Heart left ventricle (tissue), 16 donors: ENCODE data around the gene SAP30L. TPM values are rescaled to one million over a fixed set of nuclear protein-coding genes. Genes with fewer than 3 reads are reported as not detected.

Experiments used
- ATAC-seq, 4 donors: fragments of 200-7000 bp; cut with Tn5 transposase; one replicate each; pipeline ENCODE4 v1.9.1; 2020 to 2022; ENCODE audit warnings: moderate library complexity in 4 of 4, mild to moderate bottlenecking in 3 of 4, moderate number of reproducible peaks in 1 of 4
- DNase-seq, 5 donors: peaks; one replicate each; pipeline ENCODE4 v3.0.0-alpha.2; 2020
- H3K27ac ChIP-seq, 12 donors: fragments of 200-600 bp; sonication (generic) in 4 of 12; one replicate each; pipeline versions ENCODE4 v1.5.0 to v1.8.0; 2016 to 2022; ENCODE audit warnings: mild to moderate bottlenecking in 2 of 12
- H3K27me3 ChIP-seq, 9 donors: fragments of 200-600 bp; sonication (generic) in 2 of 9; one replicate each; pipeline versions ENCODE4 v1.5.1 to v1.8.0; 2016 to 2022; ENCODE audit warnings: mild to moderate bottlenecking in 3 of 9
- H3K36me3 ChIP-seq, 9 donors: fragments of 200-600 bp; sonication (generic) in 2 of 9; one replicate each; pipeline versions ENCODE4 v1.5.0 to v1.8.0; 2018 to 2022; ENCODE audit warnings: mild to moderate bottlenecking in 2 of 9
- H3K4me1 ChIP-seq, 12 donors: fragments of 200-600 bp; sonication (generic) in 4 of 12; one replicate each; pipeline versions ENCODE4 v1.5.0 to v1.8.0; 2016 to 2022; ENCODE audit warnings: mild to moderate bottlenecking in 3 of 12
- H3K4me3 ChIP-seq, 12 donors: fragments of 200-600 bp; sonication (generic) in 4 of 12; one replicate each; pipeline versions ENCODE4 v1.5.0 to v1.8.0; 2017 to 2022; ENCODE audit warnings: mild to moderate bottlenecking in 9 of 12, moderate library complexity in 4 of 12
- H3K9me3 ChIP-seq, 12 donors: fragments of 200-600 bp; sonication (generic) in 4 of 12; one replicate each; pipeline versions ENCODE4 v1.5.0 to v1.8.0; 2016 to 2022; ENCODE audit warnings: mild to moderate bottlenecking in 1 of 12
- CTCF ChIP-seq, 12 donors: fragments of 200-600 bp; sonication (generic) in 4 of 12; IDR thresholded peaks; one replicate each; pipeline versions ENCODE4 v1.5.0 to v1.8.0; 2018 to 2022; ENCODE audit warnings: antibody characterized with exemption in 12 of 12, mild to moderate bottlenecking in 5 of 12
- POLR2A ChIP-seq, 2 donors: fragments of 450-650 bp; IDR thresholded peaks; one replicate each; pipeline ENCODE4 v1.6.1; 2017; ENCODE audit warnings: antibody characterized with exemption in 2 of 2, mild to moderate bottlenecking in 2 of 2, moderate library complexity in 2 of 2
- WGBS, 4 donors: extraction: QIAGEN DNeasy Blood & Tissue Kit in 2 of 4; methylation state at CpG; one replicate each; pipeline versions ENCODE4 v1.1.5 to v1.1.7; 2013 to 2018; 5-methylcytosine and 5-hydroxymethylcytosine counted together
- intact Hi-C, 10 donors: fragments of 100-400 bp; cut with DNase I; formaldehyde crosslinking; loops; one replicate each; pipeline versions ENCODE4 v1.11.1 to v1.14.2; 2022
- polyA plus RNA-seq, 2 donors: library from polyadenylated mRNA; stranded (reverse); fragments of 200-250 nt; gene quantifications; one replicate each; pipeline ENCODE4 v1.2.3, GENCODE V29; 2013
- total RNA-seq, 9 donors: library from RNA; depleted of rRNA in 2 of 9; stranded (reverse); fragments of >200 nt in 2 of 9; fragmentation: NEBNext Ultra II Directional in 3 of 9; extraction: Animal tissue kit (Norgen Biotek cat#: 25700) in 3 of 9; gene quantifications; one replicate each; pipeline versions ENCODE4 v1.1.0 to v1.2.4, GENCODE V29; 2016 to 2023
- donor health status: ischemic (EF 13 %, LVEDD 7.1; RV severe dilation, severe dysfunction).
- donor health status: healthy with polysubstance abuse.
- donor health status: DM: no; HTN: yes; CAD: no.
- donor health status: DM: no; HTN: no; CAD: no.
- donor health status: ischemic (EF 25% LVEDD 6.9; RV normal size, moderate dysfunction).
- donor health status: ischemic (EF 25% LVEDD 5.7; RV mildly dilated, moderate dysfunction).
- donor health status: healthy.
- donor health status: DM: yes; HTN: yes; CAD: no.
- donor health status: ischemic (EF 35%, LVEDD 5.7; RV mildly dilated, moderate dysfunction).
- donor health status: nonischemic (EF 11% LVEDD 7.7; RV severe dilation, severe dysfunction).
- donor health status: DM: yes; HTN: yes; CAD: no.
- donor health status: PGD.
- donor health status: ischemic (EF 29% LVEDD 5.4; RV normal size, mild dysfunction).
- donor health status: nonischemic (EF 23%, LVEDD 6.1; RV moderate dilation, normal function).

Gene SAP30L
- total and polyA plus RNA-seq, 11 donors, result 19.7 to 55.5 (median 37.4) TPM

DNA sequence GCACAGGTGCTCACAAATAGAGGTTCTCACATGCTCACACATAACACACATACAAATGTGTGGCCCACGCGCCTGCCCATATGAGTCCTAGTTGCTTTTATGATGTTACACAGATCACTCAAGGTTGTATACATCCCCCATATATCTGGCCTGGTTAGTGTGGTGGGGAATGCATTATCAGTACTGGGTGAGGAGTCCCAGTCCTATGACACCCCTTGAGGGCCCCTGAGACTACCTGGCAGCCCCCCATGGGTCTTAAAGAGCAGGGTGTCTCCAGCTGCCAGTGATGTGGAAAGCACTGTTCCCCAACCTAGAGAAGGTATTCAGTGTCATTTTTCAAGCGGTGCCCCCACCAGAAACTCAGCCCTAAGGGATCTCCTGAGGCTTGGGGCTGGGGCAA is 35.0 kb downstream of the SAP30L start:
- H3K9me3 ChIP-seq, result no peaks in the 10 kb centered on the region
- no peak for ATAC-seq
- H3K27ac ChIP-seq, result peak overlapping the region in 1 of 12 donors; percentile 95
- H3K36me3 ChIP-seq, result no peaks in the 10 kb centered on the region
- TF ChIP-seq POLR2A (IDR thresholded peaks at IDR 0.05) (no peak), CTCF (IDR thresholded peaks at IDR 0.05) (no peak)
- no peak overlapping the region for H3K4me3 ChIP-seq
- H3K4me1 ChIP-seq, result peaks cover 0 to 48% (median 37%) of the 10 kb centered on the region in 12 donors
- intact Hi-C loops, result no loop called here
- no peak for DNase-seq
- 43 to 57% (median 50%) methylated on average over 2 to 3 of the region's 3 CpGs for WGBS, 4 donors
- peaks cover 29 to 100% (median 96%) of the 10 kb centered on the region in 9 donors for H3K27me3 ChIP-seq

- TF ChIP-seq CTCF (IDR thresholded peaks at IDR 0.05) (no peak), POLR2A (IDR thresholded peaks at IDR 0.05) (no peak)
- Histone ChIP-seq H3K27ac (peak overlapping the region in 1 of 12 donors; percentile 95), H3K4me1 (peaks cover 0 to 40% (median 29%) of the 10 kb centered on the region in 12 donors), H3K4me3 (no peak overlapping the region), H3K27me3 (peaks cover 29 to 100% (median 96%) of the 10 kb centered on the region in 9 donors), H3K9me3 (no peaks in the 10 kb centered on the region), H3K36me3 (no peaks in the 10 kb centered on the region)
- no peak for DNase-seq
- ATAC-seq, result no peak
- WGBS, 4 donors, result 34 to 52% (median 46%) methylated on average over 11 of the region's 11 CpGs
- intact Hi-C loops, result no loop called here
These were observed 36.0 kb downstream of the SAP30L start for GRCh38 chr5:154481584-154482381.

GRCh38 chr5:154482528-154483449 is 37.0 kb downstream of the SAP30L start:
- DNase-seq (no peak), ATAC-seq (no peak)
- Histone ChIP-seq H3K9me3 (no peaks in the 10 kb centered on the region), H3K27me3 (peaks cover 24 to 100% (median 88%) of the 10 kb centered on the region in 9 donors), H3K27ac (peak overlapping the region in 1 of 12 donors; percentile 95), H3K36me3 (no peaks in the 10 kb centered on the region), H3K4me1 (peaks cover 0 to 31% (median 21%) of the 10 kb centered on the region in 12 donors), H3K4me3 (no peak overlapping the region)
- intact Hi-C loops, result no loop called here
- WGBS, 4 donors, result 23 to 34% (median 28%) methylated on average over 39 to 49 of the region's 49 CpGs
- TF ChIP-seq POLR2A (IDR thresholded peaks at IDR 0.05) (no peak), CTCF (IDR thresholded peaks at IDR 0.05) (no peak)
